HG02759 (cell line): ENCODE measurements around the gene OBSCN.

Experiments used
- ATAC-seq: cut with Tn5 transposase; IDR thresholded peaks from one replicate; pipeline ENCODE4 v1.9.1; 2021; ENCODE audit warnings: mild to moderate bottlenecking, moderate library complexity; ENCODE audit not compliant: unreplicated experiment

Gene OBSCN

GRCh38 chr1:228337031-228337564 lies 129.3 kb downstream of the OBSCN start:
- ATAC-seq, result no peak

DNA sequence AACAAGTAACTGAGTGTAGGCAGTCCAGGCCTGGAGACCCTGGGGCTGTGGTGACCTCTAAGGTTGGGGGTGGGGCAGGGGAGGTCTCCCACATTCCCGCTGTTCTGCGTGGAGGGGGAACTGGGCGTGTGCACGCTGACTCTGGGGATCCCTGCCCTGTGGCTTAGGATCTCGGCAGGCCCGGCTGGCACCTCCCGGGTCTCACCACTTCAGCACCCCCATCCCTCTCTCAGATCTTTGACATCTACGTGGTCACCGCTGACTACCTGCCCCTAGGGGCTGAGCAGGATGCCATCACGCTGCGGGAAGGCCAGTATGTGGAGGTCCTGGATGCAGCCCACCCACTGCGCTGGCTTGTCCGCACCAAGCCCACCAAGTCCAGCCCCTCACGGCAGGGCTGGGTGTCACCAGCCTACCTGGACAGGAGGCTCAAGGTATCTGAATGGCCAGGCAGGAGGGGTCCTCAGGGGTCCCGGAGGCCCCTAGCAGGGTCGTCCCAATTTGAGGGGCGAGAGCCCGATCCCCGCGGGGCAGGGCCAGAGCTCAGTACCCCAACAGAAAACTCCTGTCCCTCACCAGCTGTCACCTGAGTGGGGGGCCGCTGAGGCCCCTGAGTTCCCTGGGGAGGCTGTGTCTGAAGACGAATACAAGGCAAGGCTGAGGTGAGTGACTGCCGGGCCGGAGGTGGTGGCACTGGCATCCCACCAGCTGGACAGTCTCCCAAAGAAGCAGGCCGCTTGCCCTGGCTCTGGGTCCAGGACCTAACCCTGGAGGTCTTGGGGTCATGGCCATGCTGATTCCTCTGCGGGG lies 130.1 kb downstream of the OBSCN start:
- ATAC-seq, result no peak

- ATAC-seq, result no peak
Observed at GRCh38 chr1:228338521-228339051, 130.7 kb downstream of the OBSCN start.

DNA sequence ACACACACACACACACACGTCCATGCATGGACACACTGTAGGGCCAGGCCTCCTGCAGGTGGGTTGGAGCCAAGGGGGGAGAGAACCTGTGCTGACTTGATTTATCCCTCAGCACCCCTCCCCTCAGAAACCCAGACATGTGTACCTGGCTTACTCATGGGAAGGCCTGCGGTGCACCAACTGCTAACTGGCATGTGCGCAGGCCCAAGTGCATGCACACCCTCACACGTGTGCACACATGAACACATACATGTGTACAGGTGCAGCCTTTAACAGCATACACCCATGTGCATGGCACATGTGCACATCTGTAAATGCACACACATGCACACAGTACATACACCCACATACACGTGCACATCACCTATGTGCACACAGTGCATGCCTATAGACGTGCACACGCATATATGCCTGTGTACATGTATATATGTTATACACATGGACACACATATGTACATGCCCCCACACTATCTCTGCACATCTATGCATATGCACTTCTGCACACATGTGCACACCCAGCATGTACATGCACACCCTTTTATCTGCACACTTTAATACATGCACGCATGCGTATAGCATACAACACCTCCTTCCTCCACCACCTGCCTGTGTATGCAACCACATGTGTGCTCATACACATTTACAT lies 131.3 kb downstream of the OBSCN start:
- no peak for ATAC-seq

GRCh38 chr1:228339766-228340685 lies 132.2 kb downstream of the OBSCN start:
- no peak for ATAC-seq

GRCh38 chr1:228340686-228341449 lies 133.0 kb downstream of the OBSCN start:
- no peak for ATAC-seq

DNA sequence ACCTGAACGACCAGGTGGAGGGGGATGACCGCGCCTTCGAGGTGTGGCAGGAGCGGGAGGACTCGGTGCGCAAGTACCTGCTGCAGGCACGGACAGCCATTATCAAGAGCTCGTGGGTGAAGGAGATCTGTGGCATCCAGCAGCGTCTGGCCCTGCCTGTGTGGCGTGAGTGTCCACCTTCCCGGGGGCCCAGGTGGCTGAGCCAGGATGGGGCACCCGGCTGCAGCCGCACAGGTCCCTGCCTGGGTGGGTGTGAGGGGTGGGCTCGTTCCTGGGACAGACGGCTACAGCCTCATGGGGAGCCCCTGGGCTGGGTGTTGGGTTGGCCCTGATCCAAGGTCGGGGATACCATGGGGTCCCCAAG lies 133.6 kb downstream of the OBSCN start:
- no peak for ATAC-seq

DNA sequence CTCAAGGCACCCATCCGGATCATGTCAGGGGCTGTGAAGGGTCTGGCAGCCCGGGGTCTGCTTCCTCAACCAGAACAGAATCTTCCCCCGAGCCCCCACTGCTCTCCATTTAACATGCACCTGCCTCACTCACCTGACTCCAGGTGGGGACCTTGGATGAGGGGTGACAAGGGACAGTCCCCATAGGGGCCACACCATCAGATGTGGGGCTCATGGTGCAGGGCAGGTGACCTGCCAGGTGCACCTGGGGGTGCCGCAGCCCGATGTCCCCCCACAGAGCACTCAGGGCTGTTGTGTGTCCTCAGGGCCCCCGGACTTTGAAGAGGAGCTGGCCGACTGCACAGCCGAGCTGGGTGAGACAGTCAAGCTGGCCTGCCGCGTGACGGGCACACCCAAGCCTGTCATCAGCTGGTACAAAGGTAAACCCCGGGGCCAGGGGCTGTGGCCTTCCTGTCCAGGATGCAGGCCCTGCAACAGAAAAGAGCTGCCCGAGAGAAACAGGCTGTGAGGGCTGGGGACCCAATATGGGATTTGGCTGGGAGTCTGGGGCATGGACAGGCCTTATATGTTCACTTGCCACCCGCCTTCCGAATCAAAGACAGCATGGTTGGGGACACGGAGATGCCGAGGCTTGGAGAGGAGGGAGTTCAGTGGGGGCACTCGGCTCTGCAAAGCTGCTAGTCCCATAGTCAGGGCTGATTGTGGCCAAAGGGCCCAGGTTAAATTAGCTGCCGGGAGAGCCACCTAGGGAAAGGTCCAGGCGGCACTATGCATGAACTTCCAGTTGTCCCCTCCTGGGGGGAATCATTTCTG lies 134.2 kb downstream of the OBSCN start:
- no peak for ATAC-seq

DNA sequence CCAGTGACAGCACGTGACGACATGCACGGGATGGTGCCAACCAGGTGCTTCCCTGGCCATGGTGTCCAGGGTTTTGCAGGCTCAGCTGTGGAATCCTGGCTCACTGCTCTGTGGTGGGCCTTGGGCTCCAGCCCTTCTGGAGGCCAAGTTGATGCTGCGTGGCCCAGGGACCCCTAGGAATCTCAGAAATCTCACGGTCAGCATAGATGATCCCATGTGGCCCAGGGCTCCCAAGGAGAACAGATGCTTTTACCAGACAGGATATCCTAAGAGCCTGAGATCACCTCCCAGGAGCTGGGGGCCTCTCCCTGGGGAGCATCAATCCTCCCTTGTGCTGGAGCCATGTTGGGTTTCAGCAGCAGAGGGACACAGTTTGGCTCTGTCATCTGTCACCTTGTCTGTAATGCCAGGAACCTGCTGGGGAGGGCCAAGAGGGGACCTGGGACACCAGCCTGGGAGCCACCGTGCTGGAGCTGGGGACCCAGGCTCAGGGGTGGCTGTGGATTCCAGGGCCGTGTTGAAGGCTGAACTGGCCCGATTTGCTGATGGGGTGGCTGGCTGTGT lies 134.9 kb downstream of the OBSCN start:
- ATAC-seq, result no peak

DNA sequence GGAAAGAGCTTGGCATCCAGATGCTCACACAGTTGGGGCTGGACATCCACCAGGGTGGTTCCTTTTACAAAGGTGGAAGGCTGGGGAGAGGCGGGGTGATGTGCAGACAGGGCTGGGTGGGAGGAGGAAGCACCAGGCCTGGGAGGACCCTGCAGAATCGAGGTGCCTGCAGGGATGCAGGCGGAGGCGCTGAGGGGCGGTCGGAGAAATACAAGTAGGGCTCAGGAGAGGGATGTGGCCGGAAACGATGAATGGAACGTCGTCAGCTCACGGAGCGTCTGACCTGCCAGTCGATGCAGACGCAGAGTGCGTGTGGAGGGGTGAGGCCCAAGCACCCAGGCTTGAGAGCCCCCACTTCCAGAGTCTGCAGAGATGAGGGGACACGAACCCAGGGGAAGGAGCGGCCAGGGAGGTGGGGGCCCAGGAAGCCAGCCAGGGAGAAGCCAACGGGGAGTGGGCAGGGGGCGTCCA lies 135.4 kb downstream of the OBSCN start:
- ATAC-seq, result no peak

DNA sequence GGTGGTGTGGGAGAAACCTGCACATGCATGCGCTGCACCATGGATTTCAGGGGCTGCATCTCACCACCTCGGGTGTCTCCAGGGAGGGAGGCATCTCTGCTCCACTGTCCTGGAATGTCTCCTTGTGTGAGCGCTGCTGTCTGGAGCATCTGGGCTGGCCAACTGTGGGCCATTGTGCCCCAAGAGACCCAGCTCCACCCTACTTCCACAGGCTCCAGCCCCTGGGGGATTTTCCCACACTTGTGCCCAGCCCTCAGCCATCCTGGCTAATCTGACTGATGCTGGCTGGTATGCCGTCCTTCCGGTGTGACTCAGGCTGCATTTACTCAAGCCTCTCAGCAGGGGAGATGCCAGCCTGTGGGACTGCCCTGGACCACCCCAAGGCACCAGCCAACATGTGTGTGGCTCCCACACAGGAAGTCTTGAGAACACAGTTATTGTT lies 136.8 kb downstream of the OBSCN start:
- no peak for ATAC-seq

DNA sequence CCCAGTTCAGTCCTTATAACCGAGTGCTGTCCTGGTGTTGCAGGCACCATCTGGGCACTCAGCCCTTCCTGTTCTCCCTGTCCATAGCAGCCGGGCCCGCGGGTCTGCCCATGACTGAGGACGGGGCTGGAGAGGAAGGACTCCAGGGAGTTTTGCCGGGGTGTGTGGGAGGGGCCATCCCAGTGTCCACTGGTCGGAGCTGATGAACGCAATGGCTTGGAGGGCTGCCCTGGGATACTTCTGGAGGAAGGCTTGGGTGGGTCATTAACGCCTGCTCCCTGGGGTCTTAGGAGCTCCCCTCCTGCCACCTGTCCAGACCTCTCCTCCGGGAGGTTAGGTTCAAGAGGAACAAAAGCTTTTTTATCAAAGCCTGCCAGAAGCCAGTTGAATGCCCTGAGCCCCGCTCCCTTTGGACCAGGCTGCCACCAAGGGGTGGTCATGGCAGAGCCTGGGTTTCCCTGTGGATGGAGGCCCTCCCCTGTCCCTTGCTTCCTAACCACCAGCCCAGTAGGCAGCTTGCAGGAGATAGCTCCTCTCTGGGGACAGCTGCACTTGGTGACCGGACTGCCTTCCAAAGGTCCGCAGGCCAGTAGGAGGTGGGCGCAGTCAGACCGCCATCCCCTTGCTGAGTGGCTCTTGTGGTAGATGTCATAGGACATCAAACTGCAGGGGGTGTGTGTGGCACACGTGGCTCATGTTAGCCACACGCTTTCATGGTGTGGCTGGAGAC lies 137.5 kb downstream of the OBSCN start:
- no peak for ATAC-seq

- ATAC-seq, result no peak
Observed at GRCh38 chr1:228346731-228347130, 138.9 kb downstream of the OBSCN start.

GRCh38 chr1:228347181-228347580 lies 139.3 kb downstream of the OBSCN start:
- no peak for ATAC-seq

GRCh38 chr1:228348708-228349467 lies 141.0 kb downstream of the OBSCN start:
- no peak for ATAC-seq

GRCh38 chr1:228349701-228350171 lies 141.9 kb downstream of the OBSCN start:
- no peak for ATAC-seq

DNA sequence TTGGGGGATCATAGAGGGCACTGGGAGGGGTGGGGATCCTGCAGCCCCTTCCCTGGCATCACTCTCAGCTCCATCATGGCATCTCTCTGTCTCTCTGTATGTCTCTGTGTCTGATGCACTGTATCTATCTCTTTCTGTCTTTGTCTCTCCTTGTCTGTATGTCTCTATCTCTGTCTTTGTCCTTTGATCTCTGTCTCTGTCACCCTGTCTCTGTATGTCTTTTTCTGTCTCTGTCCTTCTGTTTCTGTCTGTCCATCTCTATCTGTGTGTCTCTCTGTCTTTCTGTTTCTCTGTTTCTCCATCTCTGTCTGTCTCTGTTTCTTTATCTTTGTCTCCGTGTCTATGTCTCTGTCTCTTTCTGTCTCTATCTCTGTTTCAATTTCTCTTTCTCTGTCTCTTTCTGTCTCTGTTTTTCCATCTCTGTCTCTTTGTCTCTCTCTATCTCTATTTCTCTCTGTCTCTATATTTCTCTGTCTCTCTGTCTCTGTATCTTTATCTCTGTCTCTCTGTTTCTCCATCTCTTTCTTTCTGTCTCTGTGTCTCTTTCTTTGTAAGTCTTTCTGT lies 142.4 kb downstream of the OBSCN start:
- ATAC-seq, result no peak
